ENCODE data around the gene INTS11.

The INTS11 gene

DNA sequence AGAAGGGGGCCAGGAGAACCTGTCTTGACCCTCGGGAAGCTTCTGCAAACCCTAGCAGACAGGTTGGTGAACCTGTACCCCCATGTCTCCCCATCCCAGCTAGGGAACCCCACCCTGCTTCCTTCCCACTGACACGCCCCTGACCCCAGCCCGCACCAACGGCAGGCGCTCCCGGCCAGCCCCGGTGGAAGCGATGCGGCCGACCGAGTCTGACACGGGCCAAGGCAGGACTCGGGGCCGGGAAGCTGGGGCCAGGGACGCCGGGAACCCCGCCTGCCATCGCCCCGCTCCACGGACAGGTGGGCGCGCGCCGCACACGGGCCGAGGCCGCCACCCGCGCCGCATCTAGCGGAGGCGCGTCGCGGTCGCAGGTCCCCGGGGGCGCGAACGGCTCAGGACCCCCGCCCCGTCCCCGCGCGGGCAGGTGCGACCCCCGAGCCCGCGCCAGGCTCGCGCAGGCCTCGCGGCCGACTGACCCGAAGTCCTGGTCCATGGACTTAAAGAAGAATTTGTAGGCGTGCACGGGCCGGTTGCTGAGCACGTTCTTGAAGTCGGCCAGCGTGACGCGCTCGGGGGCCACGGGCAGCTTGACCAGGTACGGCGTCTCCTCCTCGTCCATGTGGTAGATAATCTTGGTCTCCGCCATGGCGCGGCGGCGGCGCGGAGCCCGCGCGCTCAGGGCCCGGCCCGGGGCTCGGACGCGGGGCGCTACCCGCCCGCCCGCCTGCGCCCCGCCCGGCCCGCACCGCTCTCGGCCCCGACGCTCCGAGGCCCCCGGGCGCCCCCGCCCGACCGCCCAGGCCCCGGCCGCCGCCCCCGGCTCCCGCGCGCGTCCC, 24.2 kb upstream of the INTS11 start (continued):
- TF ChIP-seq ZFP3 (CRISPR knock-in tag; IDR thresholded peaks at IDR 0.05) = no peak
- TF ChIP-seq, protein P1, sequence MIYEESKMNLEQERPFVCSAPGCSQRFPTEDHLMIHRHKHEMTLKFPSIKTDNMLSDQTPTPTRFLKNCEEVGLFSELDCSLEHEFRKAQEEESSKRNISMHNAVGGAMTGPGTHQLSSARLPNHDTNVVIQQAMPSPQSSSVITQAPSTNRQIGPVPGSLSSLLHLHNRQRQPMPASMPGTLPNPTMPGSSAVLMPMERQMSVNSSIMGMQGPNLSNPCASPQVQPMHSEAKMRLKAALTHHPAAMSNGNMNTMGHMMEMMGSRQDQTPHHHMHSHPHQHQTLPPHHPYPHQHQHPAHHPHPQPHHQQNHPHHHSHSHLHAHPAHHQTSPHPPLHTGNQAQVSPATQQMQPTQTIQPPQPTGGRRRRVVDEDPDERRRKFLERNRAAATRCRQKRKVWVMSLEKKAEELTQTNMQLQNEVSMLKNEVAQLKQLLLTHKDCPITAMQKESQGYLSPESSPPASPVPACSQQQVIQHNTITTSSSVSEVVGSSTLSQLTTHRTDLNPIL (CRISPR knock-in tag; IDR thresholded peaks at IDR 0.05; ENCODE audit: low read depth) = no peak
- no peak for TF ChIP-seq RARB (CRISPR knock-in tag; IDR thresholded peaks at IDR 0.05)
- TF ChIP-seq ZNF70 (CRISPR knock-in tag; IDR thresholded peaks at IDR 0.05) = no peak
- TF ChIP-seq TOX (CRISPR knock-in tag; IDR thresholded peaks at IDR 0.05; ENCODE audit: borderline replicate concordance) = no peak
- TF ChIP-seq ISL1 (CRISPR knock-in tag; IDR thresholded peaks at IDR 0.05) = no peak
- TF ChIP-seq TCF4 (CRISPR knock-in tag; IDR thresholded peaks at IDR 0.05; ENCODE audit: borderline replicate concordance) = no peak

DNA sequence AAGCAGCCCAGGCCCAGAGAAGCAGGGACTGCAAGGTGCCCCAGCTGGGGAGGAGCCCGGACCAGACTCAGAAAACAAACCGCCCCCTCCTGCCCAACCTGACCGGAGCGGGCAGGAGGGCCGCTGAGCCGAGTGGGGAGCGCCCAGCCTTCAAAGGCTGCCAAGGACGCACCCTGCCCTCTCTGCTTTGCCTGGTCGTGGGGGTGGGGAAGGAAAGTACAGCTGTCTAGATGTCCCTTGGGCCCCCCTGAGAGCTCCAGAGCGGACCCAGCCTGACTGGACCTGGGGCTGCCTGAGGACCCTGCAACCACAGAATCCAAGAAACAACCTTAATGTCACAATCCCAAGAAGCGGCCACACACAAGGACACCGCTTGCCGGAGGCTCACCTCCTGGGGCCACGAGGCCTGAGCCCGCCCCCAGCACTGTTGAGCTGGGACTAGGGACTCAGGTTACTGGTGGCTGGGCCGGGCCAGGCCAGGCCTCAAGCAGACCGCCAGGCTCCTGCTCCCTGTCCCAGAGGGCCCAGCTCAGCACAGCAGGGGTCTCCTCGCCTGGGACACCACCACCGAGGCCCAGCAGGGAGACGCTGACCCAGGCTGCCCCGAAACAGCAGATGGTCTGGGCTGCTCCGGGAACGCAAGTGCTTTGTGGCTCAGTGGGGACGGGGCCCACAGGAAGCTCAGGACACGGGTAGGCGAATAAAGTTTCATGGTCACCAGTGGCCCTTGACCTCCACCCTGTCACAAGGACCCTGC, 23.4 kb upstream of the INTS11 start:
- TF ChIP-seq ISL1 (CRISPR knock-in tag; IDR thresholded peaks at IDR 0.05) = no peak
- no peak for TF ChIP-seq ZNF70 (CRISPR knock-in tag; IDR thresholded peaks at IDR 0.05)
- no peak for TF ChIP-seq ESRRG (CRISPR knock-in tag; IDR thresholded peaks at IDR 0.05)
- no peak for TF ChIP-seq BACH2 (CRISPR knock-in tag; IDR thresholded peaks at IDR 0.05; ENCODE audit: borderline replicate concordance)
- no peak for TF ChIP-seq ZFP3 (CRISPR knock-in tag; IDR thresholded peaks at IDR 0.05)
- TF ChIP-seq, protein P2, sequence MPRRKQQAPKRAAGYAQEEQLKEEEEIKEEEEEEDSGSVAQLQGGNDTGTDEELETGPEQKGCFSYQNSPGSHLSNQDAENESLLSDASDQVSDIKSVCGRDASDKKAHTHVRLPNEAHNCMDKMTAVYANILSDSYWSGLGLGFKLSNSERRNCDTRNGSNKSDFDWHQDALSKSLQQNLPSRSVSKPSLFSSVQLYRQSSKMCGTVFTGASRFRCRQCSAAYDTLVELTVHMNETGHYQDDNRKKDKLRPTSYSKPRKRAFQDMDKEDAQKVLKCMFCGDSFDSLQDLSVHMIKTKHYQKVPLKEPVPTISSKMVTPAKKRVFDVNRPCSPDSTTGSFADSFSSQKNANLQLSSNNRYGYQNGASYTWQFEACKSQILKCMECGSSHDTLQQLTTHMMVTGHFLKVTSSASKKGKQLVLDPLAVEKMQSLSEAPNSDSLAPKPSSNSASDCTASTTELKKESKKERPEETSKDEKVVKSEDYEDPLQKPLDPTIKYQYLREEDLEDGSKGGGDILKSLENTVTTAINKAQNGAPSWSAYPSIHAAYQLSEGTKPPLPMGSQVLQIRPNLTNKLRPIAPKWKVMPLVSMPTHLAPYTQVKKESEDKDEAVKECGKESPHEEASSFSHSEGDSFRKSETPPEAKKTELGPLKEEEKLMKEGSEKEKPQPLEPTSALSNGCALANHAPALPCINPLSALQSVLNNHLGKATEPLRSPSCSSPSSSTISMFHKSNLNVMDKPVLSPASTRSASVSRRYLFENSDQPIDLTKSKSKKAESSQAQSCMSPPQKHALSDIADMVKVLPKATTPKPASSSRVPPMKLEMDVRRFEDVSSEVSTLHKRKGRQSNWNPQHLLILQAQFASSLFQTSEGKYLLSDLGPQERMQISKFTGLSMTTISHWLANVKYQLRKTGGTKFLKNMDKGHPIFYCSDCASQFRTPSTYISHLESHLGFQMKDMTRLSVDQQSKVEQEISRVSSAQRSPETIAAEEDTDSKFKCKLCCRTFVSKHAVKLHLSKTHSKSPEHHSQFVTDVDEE (CRISPR knock-in tag; IDR thresholded peaks at IDR 0.05) = no peak
- TF ChIP-seq, protein P3, sequence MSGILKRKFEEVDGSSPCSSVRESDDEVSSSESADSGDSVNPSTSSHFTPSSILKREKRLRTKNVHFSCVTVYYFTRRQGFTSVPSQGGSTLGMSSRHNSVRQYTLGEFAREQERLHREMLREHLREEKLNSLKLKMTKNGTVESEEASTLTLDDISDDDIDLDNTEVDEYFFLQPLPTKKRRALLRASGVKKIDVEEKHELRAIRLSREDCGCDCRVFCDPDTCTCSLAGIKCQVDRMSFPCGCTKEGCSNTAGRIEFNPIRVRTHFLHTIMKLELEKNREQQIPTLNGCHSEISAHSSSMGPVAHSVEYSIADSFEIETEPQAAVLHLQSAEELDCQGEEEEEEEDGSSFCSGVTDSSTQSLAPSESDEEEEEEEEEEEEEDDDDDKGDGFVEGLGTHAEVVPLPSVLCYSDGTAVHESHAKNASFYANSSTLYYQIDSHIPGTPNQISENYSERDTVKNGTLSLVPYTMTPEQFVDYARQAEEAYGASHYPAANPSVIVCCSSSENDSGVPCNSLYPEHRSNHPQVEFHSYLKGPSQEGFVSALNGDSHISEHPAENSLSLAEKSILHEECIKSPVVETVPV (CRISPR knock-in tag; IDR thresholded peaks at IDR 0.05) = no peak
- TF ChIP-seq ZNF565 (CRISPR knock-in tag; conservative IDR thresholded peaks at IDR 0.05; ENCODE audit: low read depth) = no peak
- TF ChIP-seq SNAI2 (CRISPR knock-in tag; IDR thresholded peaks at IDR 0.05) = no peak
- no peak for TF ChIP-seq OSR1 (CRISPR knock-in tag; IDR thresholded peaks at IDR 0.05)
- TF ChIP-seq TOX (CRISPR knock-in tag; IDR thresholded peaks at IDR 0.05; ENCODE audit: borderline replicate concordance) = no peak
- no peak for TF ChIP-seq GLIS3 (CRISPR knock-in tag; IDR thresholded peaks at IDR 0.05)
- no peak for TF ChIP-seq ARNTL (CRISPR knock-in tag; IDR thresholded peaks at IDR 0.05; ENCODE audit: borderline replicate concordance, low read depth)
- TF ChIP-seq CSDC2 (CRISPR knock-in tag; IDR thresholded peaks at IDR 0.05) = no peak
- no peak for TF ChIP-seq TCF4 (CRISPR knock-in tag; IDR thresholded peaks at IDR 0.05; ENCODE audit: borderline replicate concordance)
- no peak for TF ChIP-seq ZC3H10 (CRISPR knock-in tag; IDR thresholded peaks at IDR 0.05)
- TF ChIP-seq PPARA (CRISPR knock-in tag; IDR thresholded peaks at IDR 0.05; ENCODE audit: borderline replicate concordance) = no peak
- no peak for TF ChIP-seq ZFP30 (CRISPR knock-in tag; IDR thresholded peaks at IDR 0.05)
- TF ChIP-seq ZNF8 (CRISPR knock-in tag; IDR thresholded peaks at IDR 0.05) = no peak
- TF ChIP-seq, protein P1 (CRISPR knock-in tag; IDR thresholded peaks at IDR 0.05; ENCODE audit: low read depth) = no peak
- ATAC-seq = peak; percentile 55

DNA sequence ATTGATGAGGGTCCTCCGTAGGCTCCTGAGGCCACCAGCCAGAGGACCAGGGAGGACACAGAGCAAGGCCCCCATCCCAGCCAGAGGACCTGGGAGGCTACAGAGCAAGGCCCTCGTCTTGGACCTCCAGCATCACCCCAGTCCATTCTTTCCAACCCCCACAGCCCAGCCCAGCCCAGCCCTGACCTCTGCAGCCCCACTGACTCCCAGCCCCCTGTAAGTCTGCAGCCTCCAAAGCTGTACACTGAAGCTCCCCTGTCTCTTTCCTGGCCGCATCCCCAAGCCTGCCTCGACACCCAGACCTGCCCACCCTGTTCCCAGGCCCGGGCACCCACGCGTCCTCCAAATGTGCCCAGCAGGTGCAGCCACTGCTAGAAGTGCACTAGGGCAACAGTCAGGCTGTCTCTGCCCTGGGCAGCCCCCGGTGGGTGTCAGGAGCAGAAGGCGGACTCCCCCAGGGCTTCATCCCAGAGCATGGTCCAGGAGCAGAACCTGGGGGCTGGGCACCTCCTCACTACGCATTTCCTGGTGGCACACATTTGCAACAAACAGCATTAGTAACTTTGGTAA, 22.7 kb upstream of the INTS11 start:
- ATAC-seq = no peak
- TF ChIP-seq TCF4 (CRISPR knock-in tag; IDR thresholded peaks at IDR 0.05; ENCODE audit: borderline replicate concordance) (no peak), PPARA (CRISPR knock-in tag; IDR thresholded peaks at IDR 0.05; ENCODE audit: borderline replicate concordance) (no peak), OSR1 (CRISPR knock-in tag; IDR thresholded peaks at IDR 0.05) (no peak), ZFP30 (CRISPR knock-in tag; IDR thresholded peaks at IDR 0.05) (no peak), SNAI2 (CRISPR knock-in tag; IDR thresholded peaks at IDR 0.05) (no peak), RARB (CRISPR knock-in tag; IDR thresholded peaks at IDR 0.05) (no peak), ESRRG (CRISPR knock-in tag; IDR thresholded peaks at IDR 0.05) (no peak), ARNTL (CRISPR knock-in tag; IDR thresholded peaks at IDR 0.05; ENCODE audit: borderline replicate concordance, low read depth) (no peak), BACH2 (CRISPR knock-in tag; IDR thresholded peaks at IDR 0.05; ENCODE audit: borderline replicate concordance) (no peak)
- TF ChIP-seq, protein P2 (CRISPR knock-in tag; IDR thresholded peaks at IDR 0.05) = no peak
- TF ChIP-seq, protein P4, sequence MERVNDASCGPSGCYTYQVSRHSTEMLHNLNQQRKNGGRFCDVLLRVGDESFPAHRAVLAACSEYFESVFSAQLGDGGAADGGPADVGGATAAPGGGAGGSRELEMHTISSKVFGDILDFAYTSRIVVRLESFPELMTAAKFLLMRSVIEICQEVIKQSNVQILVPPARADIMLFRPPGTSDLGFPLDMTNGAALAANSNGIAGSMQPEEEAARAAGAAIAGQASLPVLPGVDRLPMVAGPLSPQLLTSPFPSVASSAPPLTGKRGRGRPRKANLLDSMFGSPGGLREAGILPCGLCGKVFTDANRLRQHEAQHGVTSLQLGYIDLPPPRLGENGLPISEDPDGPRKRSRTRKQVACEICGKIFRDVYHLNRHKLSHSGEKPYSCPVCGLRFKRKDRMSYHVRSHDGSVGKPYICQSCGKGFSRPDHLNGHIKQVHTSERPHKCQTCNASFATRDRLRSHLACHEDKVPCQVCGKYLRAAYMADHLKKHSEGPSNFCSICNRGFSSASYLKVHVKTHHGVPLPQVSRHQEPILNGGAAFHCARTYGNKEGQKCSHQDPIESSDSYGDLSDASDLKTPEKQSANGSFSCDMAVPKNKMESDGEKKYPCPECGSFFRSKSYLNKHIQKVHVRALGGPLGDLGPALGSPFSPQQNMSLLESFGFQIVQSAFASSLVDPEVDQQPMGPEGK (CRISPR knock-in tag; IDR thresholded peaks at IDR 0.05; ENCODE audit: borderline replicate concordance) = no peak
